ENCODE data around the gene GAB2. TPM values are rescaled to one million over a fixed set of nuclear protein-coding genes. Genes with fewer than 3 reads are reported as not detected.

The GAB2 gene
- total RNA-seq, 1 experiment from 2014 or later, result 4.2 TPM

GRCh38 chr11:78402847-78403246, 14.8 kb downstream of the GAB2 start:
- peaks cover 15% of the 10 kb centered on the region for H3K9me3 Mint-ChIP-seq (ENCODE audit: unreplicated experiment)
- ChIA-PET POLR2A (interaction anchor here (0.7 to 1.3 kb wide), 2 partner anchors 263 to 264 kb away, joined by 3 read pairs; partner anchors contain the start of gene ALG8), CTCF (interaction anchor here (0.6 to 1.1 kb wide), 3 partner anchors 11 to 175 kb away, joined by 3 to 6 read pairs (median 4); no protein-coding TSS in a partner anchor)
- H3K36me3 Mint-ChIP-seq (ENCODE audit: insufficient read depth, unreplicated experiment), result peaks cover 6% of the 10 kb centered on the region
- no peak overlapping the region for H3K27ac Mint-ChIP-seq (ENCODE audit: low read depth, unreplicated experiment)
- H3K4me3 Mint-ChIP-seq (ENCODE audit: unreplicated experiment), result no peak overlapping the region
- no peak for DNase-seq (ENCODE audit: unreplicated experiment)
- H3K27me3 Mint-ChIP-seq (ENCODE audit: insufficient read depth, unreplicated experiment), result no peaks in the 10 kb centered on the region
- intact Hi-C loops (cut with micrococcal nuclease), result no loop called here
- no peak for TF ChIP-seq CTCF (IDR thresholded peaks at IDR 0.05; ENCODE audit: unreplicated experiment)
- BruUV-seq (replicated peaks), result no TSS peak
- H3K4me1 Mint-ChIP-seq (ENCODE audit: insufficient read depth, unreplicated experiment), result no peaks in the 10 kb centered on the region

GRCh38 chr11:78400702-78401101, 16.9 kb downstream of the GAB2 start:
- no peaks in the 10 kb centered on the region for H3K4me1 Mint-ChIP-seq (ENCODE audit: insufficient read depth, unreplicated experiment)
- no peak overlapping the region for H3K4me3 Mint-ChIP-seq (ENCODE audit: unreplicated experiment)
- no TSS peak for BruUV-seq (replicated peaks)
- no peak for DNase-seq (ENCODE audit: unreplicated experiment)
- no peaks in the 10 kb centered on the region for H3K36me3 Mint-ChIP-seq (ENCODE audit: insufficient read depth, unreplicated experiment)
- no peaks in the 10 kb centered on the region for H3K9me3 Mint-ChIP-seq (ENCODE audit: unreplicated experiment)
- ChIA-PET CTCF (no interaction called here), POLR2A (interaction anchor here (1.1 kb wide), 1 partner anchor 11 kb away, joined by 6 read pairs; no protein-coding TSS in a partner anchor)
- H3K27me3 Mint-ChIP-seq (ENCODE audit: insufficient read depth, unreplicated experiment), result no peaks in the 10 kb centered on the region
- intact Hi-C loops (cut with micrococcal nuclease), result no loop called here
- no peak for TF ChIP-seq CTCF (IDR thresholded peaks at IDR 0.05; ENCODE audit: unreplicated experiment)
- H3K27ac Mint-ChIP-seq (ENCODE audit: low read depth, unreplicated experiment), result no peak overlapping the region

GRCh38 chr11:78400116-78400515, 17.5 kb downstream of the GAB2 start:
- no peaks in the 10 kb centered on the region for H3K9me3 Mint-ChIP-seq (ENCODE audit: unreplicated experiment)
- no peak for TF ChIP-seq CTCF (IDR thresholded peaks at IDR 0.05; ENCODE audit: unreplicated experiment)
- no peak overlapping the region for H3K4me3 Mint-ChIP-seq (ENCODE audit: unreplicated experiment)
- ChIA-PET POLR2A (no interaction called here), CTCF (no interaction called here)
- intact Hi-C loops (cut with micrococcal nuclease), result no loop called here
- no peak for DNase-seq (ENCODE audit: unreplicated experiment)
- no peaks in the 10 kb centered on the region for H3K36me3 Mint-ChIP-seq (ENCODE audit: insufficient read depth, unreplicated experiment)
- no peak overlapping the region for H3K27ac Mint-ChIP-seq (ENCODE audit: low read depth, unreplicated experiment)
- H3K27me3 Mint-ChIP-seq (ENCODE audit: insufficient read depth, unreplicated experiment), result no peaks in the 10 kb centered on the region
- no peaks in the 10 kb centered on the region for H3K4me1 Mint-ChIP-seq (ENCODE audit: insufficient read depth, unreplicated experiment)
- BruUV-seq (replicated peaks), result no TSS peak

GRCh38 chr11:78399136-78399535, 18.5 kb downstream of the GAB2 start:
- no peaks in the 10 kb centered on the region for H3K4me1 Mint-ChIP-seq (ENCODE audit: insufficient read depth, unreplicated experiment)
- no peaks in the 10 kb centered on the region for H3K36me3 Mint-ChIP-seq (ENCODE audit: insufficient read depth, unreplicated experiment)
- H3K27ac Mint-ChIP-seq (ENCODE audit: low read depth, unreplicated experiment), result no peak overlapping the region
- no peaks in the 10 kb centered on the region for H3K9me3 Mint-ChIP-seq (ENCODE audit: unreplicated experiment)
- no peak overlapping the region for H3K4me3 Mint-ChIP-seq (ENCODE audit: unreplicated experiment)
- TF ChIP-seq CTCF (IDR thresholded peaks at IDR 0.05; ENCODE audit: unreplicated experiment), result no peak
- intact Hi-C loops (cut with micrococcal nuclease), result no loop called here
- POLR2A ChIA-PET, result no interaction called here
- no TSS peak for BruUV-seq (replicated peaks)
- no peaks in the 10 kb centered on the region for H3K27me3 Mint-ChIP-seq (ENCODE audit: insufficient read depth, unreplicated experiment)
- no peak for DNase-seq (ENCODE audit: unreplicated experiment)
- CTCF ChIA-PET, result interaction anchor here (1.5 kb wide), 1 partner anchor 165 kb away, joined by 7 read pairs; no protein-coding TSS in a partner anchor
